ENCODE results near the gene TEX29.

Gene TEX29

GRCh38 chr13:111341886-111342285, 21.4 kb downstream of the TEX29 start:
- Histone ChIP-seq H3K79me2 (ENCODE audit: insufficient read depth, low read length) (no peaks in the 10 kb centered on the region), H4K20me1 (ENCODE audit: insufficient read depth, low read length) (no peaks in the 10 kb centered on the region), H3K4me2 (ENCODE audit: low read length) (no peak overlapping the region)

DNA sequence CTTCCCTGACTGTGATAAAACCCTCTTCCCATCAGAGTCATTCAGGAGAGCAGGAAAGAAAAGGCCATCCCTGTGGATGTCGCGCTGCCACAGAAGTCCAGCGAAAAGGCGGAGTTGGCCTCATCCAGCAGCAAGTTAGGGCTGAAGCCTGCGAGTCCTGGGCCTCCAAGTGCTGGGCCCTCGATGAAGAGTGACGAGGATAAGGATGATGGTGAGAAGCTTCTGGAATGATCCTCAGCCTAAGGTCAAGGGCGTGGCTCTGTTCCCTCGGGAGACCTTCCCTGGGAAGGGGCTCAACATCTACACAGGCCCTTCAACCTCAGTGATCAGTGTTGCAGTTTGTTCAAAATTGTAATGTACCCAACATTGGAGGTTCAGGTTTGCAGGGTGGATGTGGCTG, 22.3 kb downstream of the TEX29 start:
- Histone ChIP-seq H3F3A (ENCODE audit: insufficient read depth, low read length) (no peaks in the 10 kb centered on the region), H3K4me2 (ENCODE audit: low read length) (no peak overlapping the region), H3K79me2 (ENCODE audit: insufficient read depth, low read length) (no peaks in the 10 kb centered on the region), H4K20me1 (ENCODE audit: insufficient read depth, low read length) (no peaks in the 10 kb centered on the region), H2AFZ (ENCODE audit: low read length) (no peak overlapping the region), H3K4me3 (ENCODE audit: low read depth, low read length, poor library complexity, severe bottlenecking) (no peak overlapping the region), H3K9me2 (ENCODE audit: low read depth, low read length) (no peaks in the 10 kb centered on the region), H3K9ac (ENCODE audit: low read length) (no peak overlapping the region), H3K4me1 (ENCODE audit: insufficient read depth, low read length, severe bottlenecking) (no peaks in the 10 kb centered on the region), H3K27ac (ENCODE audit: low read depth, low read length, poor library complexity, severe bottlenecking) (no peak overlapping the region), H3K9me3 (ENCODE audit: low read length) (no peaks in the 10 kb centered on the region; the same call in 1 of the 2 replicates), H3K36me3 (ENCODE audit: insufficient read depth, low read length) (no peaks in the 10 kb centered on the region; the same call in 1 of the 2 replicates), H3K27me3 (ENCODE audit: insufficient read depth, low read length) (no peaks in the 10 kb centered on the region; the same call in 1 of the 2 replicates)
- no peak for TF ChIP-seq EZH2 (IDR thresholded peaks at IDR 0.05; ENCODE audit: borderline replicate concordance, low read length)
- TF ChIP-seq, protein P1, sequence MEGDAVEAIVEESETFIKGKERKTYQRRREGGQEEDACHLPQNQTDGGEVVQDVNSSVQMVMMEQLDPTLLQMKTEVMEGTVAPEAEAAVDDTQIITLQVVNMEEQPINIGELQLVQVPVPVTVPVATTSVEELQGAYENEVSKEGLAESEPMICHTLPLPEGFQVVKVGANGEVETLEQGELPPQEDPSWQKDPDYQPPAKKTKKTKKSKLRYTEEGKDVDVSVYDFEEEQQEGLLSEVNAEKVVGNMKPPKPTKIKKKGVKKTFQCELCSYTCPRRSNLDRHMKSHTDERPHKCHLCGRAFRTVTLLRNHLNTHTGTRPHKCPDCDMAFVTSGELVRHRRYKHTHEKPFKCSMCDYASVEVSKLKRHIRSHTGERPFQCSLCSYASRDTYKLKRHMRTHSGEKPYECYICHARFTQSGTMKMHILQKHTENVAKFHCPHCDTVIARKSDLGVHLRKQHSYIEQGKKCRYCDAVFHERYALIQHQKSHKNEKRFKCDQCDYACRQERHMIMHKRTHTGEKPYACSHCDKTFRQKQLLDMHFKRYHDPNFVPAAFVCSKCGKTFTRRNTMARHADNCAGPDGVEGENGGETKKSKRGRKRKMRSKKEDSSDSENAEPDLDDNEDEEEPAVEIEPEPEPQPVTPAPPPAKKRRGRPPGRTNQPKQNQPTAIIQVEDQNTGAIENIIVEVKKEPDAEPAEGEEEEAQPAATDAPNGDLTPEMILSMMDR (IDR thresholded peaks at IDR 0.05; ENCODE audit: low read length): no peak

More at GRCh38 chr13:111341886-111342285, 21.4 kb downstream of the TEX29 start:
- H3K36me3 ChIP-seq (ENCODE audit: insufficient read depth, low read length): no peaks in the 10 kb centered on the region; the same call in 1 of the 2 replicates
- H3K4me1 ChIP-seq (ENCODE audit: insufficient read depth, low read length, severe bottlenecking): no peaks in the 10 kb centered on the region
- TF ChIP-seq EZH2 (IDR thresholded peaks at IDR 0.05; ENCODE audit: borderline replicate concordance, low read length): no peak
- TF ChIP-seq, protein P1 (IDR thresholded peaks at IDR 0.05; ENCODE audit: low read length): no peak
- no peak overlapping the region for H3K9ac ChIP-seq (ENCODE audit: low read length)
- H3K27me3 ChIP-seq (ENCODE audit: insufficient read depth, low read length): no peaks in the 10 kb centered on the region; the same call in 1 of the 2 replicates
- no peaks in the 10 kb centered on the region for H3F3A ChIP-seq (ENCODE audit: insufficient read depth, low read length)
- H3K4me3 ChIP-seq (ENCODE audit: low read depth, low read length, poor library complexity, severe bottlenecking): no peak overlapping the region
- H3K27ac ChIP-seq (ENCODE audit: low read depth, low read length, poor library complexity, severe bottlenecking): no peak overlapping the region
- no peaks in the 10 kb centered on the region for H3K9me2 ChIP-seq (ENCODE audit: low read depth, low read length)
- H3K9me3 ChIP-seq (ENCODE audit: low read length): no peaks in the 10 kb centered on the region; the same call in 1 of the 2 replicates
- no peak overlapping the region for H2AFZ ChIP-seq (ENCODE audit: low read length)

DNA sequence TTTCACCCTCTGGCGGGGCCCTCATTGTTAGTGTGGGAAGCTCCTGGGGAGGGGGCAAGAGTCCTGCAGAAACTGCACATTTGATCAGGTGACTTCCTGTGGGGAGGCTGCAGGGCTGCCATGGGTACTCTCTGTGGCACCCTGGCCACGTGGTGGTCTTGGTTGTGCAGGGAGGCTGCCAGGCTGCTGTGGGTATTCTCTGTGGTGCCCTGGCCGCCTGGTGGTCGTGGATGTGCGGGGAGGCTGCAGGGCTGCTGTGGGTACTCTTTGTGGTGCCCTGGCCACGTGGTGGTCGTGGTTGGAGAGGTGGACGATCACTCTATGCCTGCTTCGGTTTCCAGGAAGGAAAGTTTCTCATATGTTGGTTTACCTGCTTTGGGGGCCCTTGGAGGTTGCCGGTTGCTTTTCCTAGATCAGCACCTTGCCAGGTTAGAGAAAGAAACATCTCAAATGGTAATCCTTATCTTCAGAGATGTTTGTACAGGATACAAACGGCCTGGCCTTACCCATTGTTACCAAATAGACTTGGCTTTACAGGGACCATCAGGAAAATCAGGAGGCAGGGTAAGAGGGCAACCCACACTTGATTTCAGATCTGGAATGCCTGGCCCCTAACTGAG, 22.9 kb downstream of the TEX29 start:
- H3K27ac ChIP-seq (ENCODE audit: low read depth, low read length, poor library complexity, severe bottlenecking): no peak overlapping the region
- TF ChIP-seq EZH2 (IDR thresholded peaks at IDR 0.05; ENCODE audit: borderline replicate concordance, low read length): no peak
- TF ChIP-seq, protein P1 (IDR thresholded peaks at IDR 0.05; ENCODE audit: low read length): no peak
- H3F3A ChIP-seq (ENCODE audit: insufficient read depth, low read length): no peaks in the 10 kb centered on the region
- no peak overlapping the region for H2AFZ ChIP-seq (ENCODE audit: low read length)
- no peak overlapping the region for H3K9ac ChIP-seq (ENCODE audit: low read length)
- H3K9me2 ChIP-seq (ENCODE audit: low read depth, low read length): no peaks in the 10 kb centered on the region
- H3K79me2 ChIP-seq (ENCODE audit: insufficient read depth, low read length): no peaks in the 10 kb centered on the region
- no peaks in the 10 kb centered on the region for H3K4me1 ChIP-seq (ENCODE audit: insufficient read depth, low read length, severe bottlenecking)
- H3K9me3 ChIP-seq (ENCODE audit: low read length): no peaks in the 10 kb centered on the region; the same call in 1 of the 2 replicates
- no peaks in the 10 kb centered on the region; the same call in 1 of the 2 replicates for H3K36me3 ChIP-seq (ENCODE audit: insufficient read depth, low read length)
- no peaks in the 10 kb centered on the region for H4K20me1 ChIP-seq (ENCODE audit: insufficient read depth, low read length)
- no peak overlapping the region for H3K4me3 ChIP-seq (ENCODE audit: low read depth, low read length, poor library complexity, severe bottlenecking)
- no peaks in the 10 kb centered on the region; the same call in 1 of the 2 replicates for H3K27me3 ChIP-seq (ENCODE audit: insufficient read depth, low read length)
- no peak overlapping the region for H3K4me2 ChIP-seq (ENCODE audit: low read length)

Measured in OCI-LY1 (cell line).